ENCODE measurements around the gene SPNS3.

DNA sequence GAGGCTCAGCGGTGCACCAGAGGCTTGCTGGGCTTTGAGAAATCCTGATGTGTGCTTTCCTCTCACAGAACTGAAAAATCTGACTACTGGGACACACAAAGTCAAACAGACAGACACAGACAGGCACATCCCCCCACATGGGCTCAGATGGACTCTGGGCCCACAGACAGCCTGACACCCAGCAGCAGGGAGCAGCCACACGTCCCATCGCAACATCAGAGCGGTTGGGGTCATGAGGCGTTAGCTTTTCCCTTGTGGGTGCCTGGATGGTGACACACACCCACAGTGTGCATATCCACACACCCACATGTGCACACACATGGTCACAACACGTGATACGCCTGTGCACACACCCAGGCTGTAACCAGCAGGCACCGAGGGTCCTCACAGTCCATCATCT, 6.3 kb downstream of the SPNS3 start:
- TF ChIP-seq POLR2A (IDR thresholded peaks at IDR 0.05; ENCODE audit: low read depth, low read length) (no peak), YY1 (IDR thresholded peaks at IDR 0.05; ENCODE audit: low read depth, low read length) (no peak), TAF1 (IDR thresholded peaks at IDR 0.05; ENCODE audit: borderline replicate concordance, low read depth, low read length) (no peak), CHD1 (IDR thresholded peaks at IDR 0.05; ENCODE audit: low read depth, low read length) (no peak), ATF3 (IDR thresholded peaks at IDR 0.05; ENCODE audit: borderline replicate concordance, extremely low read depth, low read depth, low read length) (no peak), REST (IDR thresholded peaks at IDR 0.05; ENCODE audit: low read depth, low read length) (no peak), FOXK2 (IDR thresholded peaks at IDR 0.05) (no peak), CEBPB (IDR thresholded peaks at IDR 0.05; ENCODE audit: borderline replicate concordance in 1 of 2, low read depth in 2 of 2, low read length in 2 of 2) (no peak), GABPA (IDR thresholded peaks at IDR 0.05; ENCODE audit: low read depth) (no peak)
- TF ChIP-seq, protein P1, sequence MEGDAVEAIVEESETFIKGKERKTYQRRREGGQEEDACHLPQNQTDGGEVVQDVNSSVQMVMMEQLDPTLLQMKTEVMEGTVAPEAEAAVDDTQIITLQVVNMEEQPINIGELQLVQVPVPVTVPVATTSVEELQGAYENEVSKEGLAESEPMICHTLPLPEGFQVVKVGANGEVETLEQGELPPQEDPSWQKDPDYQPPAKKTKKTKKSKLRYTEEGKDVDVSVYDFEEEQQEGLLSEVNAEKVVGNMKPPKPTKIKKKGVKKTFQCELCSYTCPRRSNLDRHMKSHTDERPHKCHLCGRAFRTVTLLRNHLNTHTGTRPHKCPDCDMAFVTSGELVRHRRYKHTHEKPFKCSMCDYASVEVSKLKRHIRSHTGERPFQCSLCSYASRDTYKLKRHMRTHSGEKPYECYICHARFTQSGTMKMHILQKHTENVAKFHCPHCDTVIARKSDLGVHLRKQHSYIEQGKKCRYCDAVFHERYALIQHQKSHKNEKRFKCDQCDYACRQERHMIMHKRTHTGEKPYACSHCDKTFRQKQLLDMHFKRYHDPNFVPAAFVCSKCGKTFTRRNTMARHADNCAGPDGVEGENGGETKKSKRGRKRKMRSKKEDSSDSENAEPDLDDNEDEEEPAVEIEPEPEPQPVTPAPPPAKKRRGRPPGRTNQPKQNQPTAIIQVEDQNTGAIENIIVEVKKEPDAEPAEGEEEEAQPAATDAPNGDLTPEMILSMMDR (IDR thresholded peaks at IDR 0.05 in 2 of 3, conservative IDR thresholded peaks at IDR 0.05 in 1 of 3; ENCODE audit: control insufficient read depth in 2 of 3, extremely low read depth in 1 of 3, insufficient read depth in 1 of 3, low read depth in 3 of 3, low read length in 3 of 3), result no peak
- TF ChIP-seq, protein P2, sequence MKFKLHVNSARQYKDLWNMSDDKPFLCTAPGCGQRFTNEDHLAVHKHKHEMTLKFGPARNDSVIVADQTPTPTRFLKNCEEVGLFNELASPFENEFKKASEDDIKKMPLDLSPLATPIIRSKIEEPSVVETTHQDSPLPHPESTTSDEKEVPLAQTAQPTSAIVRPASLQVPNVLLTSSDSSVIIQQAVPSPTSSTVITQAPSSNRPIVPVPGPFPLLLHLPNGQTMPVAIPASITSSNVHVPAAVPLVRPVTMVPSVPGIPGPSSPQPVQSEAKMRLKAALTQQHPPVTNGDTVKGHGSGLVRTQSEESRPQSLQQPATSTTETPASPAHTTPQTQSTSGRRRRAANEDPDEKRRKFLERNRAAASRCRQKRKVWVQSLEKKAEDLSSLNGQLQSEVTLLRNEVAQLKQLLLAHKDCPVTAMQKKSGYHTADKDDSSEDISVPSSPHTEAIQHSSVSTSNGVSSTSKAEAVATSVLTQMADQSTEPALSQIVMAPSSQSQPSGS (IDR thresholded peaks at IDR 0.05; ENCODE audit: low read length), result no peak
- TF ChIP-seq, protein P3, sequence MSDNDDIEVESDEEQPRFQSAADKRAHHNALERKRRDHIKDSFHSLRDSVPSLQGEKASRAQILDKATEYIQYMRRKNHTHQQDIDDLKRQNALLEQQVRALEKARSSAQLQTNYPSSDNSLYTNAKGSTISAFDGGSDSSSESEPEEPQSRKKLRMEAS (IDR thresholded peaks at IDR 0.05; ENCODE audit: low read depth, low read length), result no peak
